ENCODE measurements around the gene NPAS2. TPM values are rescaled to one million over a fixed set of nuclear protein-coding genes. Genes with fewer than 3 reads are reported as not detected.

NPAS2 gene
- total RNA-seq, 2 experiments from 2014 or later, result 4.2 to 4.9 TPM

DNA sequence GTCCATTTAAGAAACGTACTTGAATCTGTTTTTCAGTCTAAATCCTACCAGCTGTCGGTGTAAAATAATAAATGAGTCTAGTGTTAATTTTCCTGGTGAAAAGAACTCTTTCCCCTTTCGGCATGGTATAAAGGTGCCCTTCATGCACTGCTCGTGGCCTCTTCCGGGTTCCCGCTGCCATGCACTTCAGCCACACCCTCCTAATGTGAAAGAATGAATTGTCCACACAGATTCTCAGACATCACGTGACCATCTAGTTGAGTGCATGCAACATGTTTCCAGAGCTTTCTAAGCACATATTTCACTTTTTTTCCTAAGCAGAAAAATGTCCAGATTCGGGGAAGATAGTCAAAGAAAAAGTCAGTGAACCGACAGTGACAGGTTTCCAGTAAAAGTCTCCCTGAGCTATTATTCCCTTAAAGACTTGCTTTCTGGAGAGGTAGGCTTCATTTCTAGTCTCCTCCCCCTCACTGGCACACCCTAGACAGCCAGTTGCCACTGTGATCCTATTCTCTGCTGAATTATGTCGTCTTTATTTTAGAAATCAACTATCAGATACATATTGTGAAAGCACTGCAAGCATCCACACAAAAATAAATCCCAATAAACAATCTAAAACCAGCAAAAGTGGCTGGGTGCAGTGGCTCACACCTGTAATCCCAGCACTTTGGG lies 116.3 kb downstream of the NPAS2 start:
- no peaks in the 10 kb centered on the region for H3K36me3 Mint-ChIP-seq
- ATAC-seq (ENCODE audit: low read depth), result no peak
- POLR2A ChIA-PET, result no interaction called here
- no peaks in the 10 kb centered on the region for H3K9me3 Mint-ChIP-seq
- no peak overlapping the region for H3K27ac Mint-ChIP-seq
- H3K27me3 Mint-ChIP-seq, result no peaks in the 10 kb centered on the region
- H3K4me3 Mint-ChIP-seq, result no peak overlapping the region
- no peak for DNase-seq
- peaks cover 8% of the 10 kb centered on the region for H3K4me1 Mint-ChIP-seq

GRCh38 chr2:100936972-100937542 lies 117.1 kb downstream of the NPAS2 start:
- no peak overlapping the region for H3K4me3 Mint-ChIP-seq
- no peak overlapping the region for H3K27ac Mint-ChIP-seq
- no peaks in the 10 kb centered on the region for H3K36me3 Mint-ChIP-seq
- POLR2A ChIA-PET, result no interaction called here
- H3K27me3 Mint-ChIP-seq, result no peaks in the 10 kb centered on the region
- DNase-seq (no peak), ATAC-seq (ENCODE audit: low read depth) (no peak)
- H3K4me1 Mint-ChIP-seq, result peaks cover 16% of the 10 kb centered on the region
- H3K9me3 Mint-ChIP-seq, result no peaks in the 10 kb centered on the region

- Mint-ChIP-seq H3K4me3 (no peak overlapping the region), H3K27ac (no peak overlapping the region), H3K9me3 (no peaks in the 10 kb centered on the region), H3K36me3 (no peaks in the 10 kb centered on the region), H3K4me1 (peaks cover 16% of the 10 kb centered on the region), H3K27me3 (no peaks in the 10 kb centered on the region)
- POLR2A ChIA-PET, result no interaction called here
- ATAC-seq (ENCODE audit: low read depth) (no peak), DNase-seq (no peak)
Measured at GRCh38 chr2:100938031-100939026, 118.4 kb downstream of the NPAS2 start.

DNA sequence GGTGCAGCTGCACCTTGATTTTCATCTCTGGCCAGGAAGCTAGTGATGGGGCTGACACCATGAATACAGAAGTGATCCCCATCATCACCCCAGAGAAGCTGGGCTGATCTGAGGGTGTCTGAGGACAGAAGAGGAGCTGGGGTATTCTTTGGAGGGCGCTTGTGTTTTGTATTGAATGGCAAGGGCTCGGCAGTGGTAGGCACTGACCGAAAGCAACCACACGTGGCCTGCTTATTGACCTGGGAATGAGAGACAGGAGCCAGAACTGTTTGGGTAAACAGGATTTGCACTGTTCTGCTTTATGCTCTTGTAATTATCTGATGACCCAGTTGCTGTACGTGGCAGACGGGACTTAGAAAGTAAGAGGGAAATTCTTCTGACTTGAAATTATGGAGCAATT lies 119.5 kb downstream of the NPAS2 start:
- H3K27ac Mint-ChIP-seq, result no peak overlapping the region
- no peaks in the 10 kb centered on the region for H3K36me3 Mint-ChIP-seq
- H3K4me1 Mint-ChIP-seq, result peaks cover 16% of the 10 kb centered on the region
- DNase-seq (no peak), ATAC-seq (ENCODE audit: low read depth) (no peak)
- POLR2A ChIA-PET, result no interaction called here
- H3K4me3 Mint-ChIP-seq, result no peak overlapping the region
- H3K9me3 Mint-ChIP-seq, result no peaks in the 10 kb centered on the region
- no peaks in the 10 kb centered on the region for H3K27me3 Mint-ChIP-seq

DNA sequence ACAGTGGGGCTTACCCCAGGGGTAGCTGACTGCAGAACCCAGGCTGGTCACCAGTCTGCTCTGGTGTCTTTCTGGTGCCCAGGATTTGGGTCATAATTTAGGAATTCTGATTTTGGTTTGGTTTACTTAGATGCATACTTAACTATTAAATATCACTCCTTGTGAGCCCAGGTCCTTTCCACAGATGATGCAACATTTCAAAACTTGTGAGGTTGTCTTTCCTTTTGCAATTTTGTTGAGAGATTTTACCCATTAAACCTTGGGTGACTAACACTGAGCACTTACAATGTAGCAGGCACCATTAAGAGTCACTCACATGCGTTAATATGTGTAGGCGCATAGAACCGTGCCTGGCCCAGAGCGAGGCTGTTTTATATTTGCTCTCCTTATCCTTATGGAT lies 120.3 kb downstream of the NPAS2 start:
- H3K27me3 Mint-ChIP-seq, result no peaks in the 10 kb centered on the region
- ATAC-seq (ENCODE audit: low read depth) (no peak), DNase-seq (no peak)
- H3K27ac Mint-ChIP-seq, result no peak overlapping the region
- H3K36me3 Mint-ChIP-seq, result no peaks in the 10 kb centered on the region
- POLR2A ChIA-PET, result interaction anchor here (1.7 kb wide), 1 partner anchor 62 kb away, joined by 6 read pairs; the partner anchor contains the start of gene RPL31
- H3K4me3 Mint-ChIP-seq, result peak overlapping the region; percentile 40
- no peaks in the 10 kb centered on the region for H3K9me3 Mint-ChIP-seq
- H3K4me1 Mint-ChIP-seq, result peaks cover 16% of the 10 kb centered on the region

DNA sequence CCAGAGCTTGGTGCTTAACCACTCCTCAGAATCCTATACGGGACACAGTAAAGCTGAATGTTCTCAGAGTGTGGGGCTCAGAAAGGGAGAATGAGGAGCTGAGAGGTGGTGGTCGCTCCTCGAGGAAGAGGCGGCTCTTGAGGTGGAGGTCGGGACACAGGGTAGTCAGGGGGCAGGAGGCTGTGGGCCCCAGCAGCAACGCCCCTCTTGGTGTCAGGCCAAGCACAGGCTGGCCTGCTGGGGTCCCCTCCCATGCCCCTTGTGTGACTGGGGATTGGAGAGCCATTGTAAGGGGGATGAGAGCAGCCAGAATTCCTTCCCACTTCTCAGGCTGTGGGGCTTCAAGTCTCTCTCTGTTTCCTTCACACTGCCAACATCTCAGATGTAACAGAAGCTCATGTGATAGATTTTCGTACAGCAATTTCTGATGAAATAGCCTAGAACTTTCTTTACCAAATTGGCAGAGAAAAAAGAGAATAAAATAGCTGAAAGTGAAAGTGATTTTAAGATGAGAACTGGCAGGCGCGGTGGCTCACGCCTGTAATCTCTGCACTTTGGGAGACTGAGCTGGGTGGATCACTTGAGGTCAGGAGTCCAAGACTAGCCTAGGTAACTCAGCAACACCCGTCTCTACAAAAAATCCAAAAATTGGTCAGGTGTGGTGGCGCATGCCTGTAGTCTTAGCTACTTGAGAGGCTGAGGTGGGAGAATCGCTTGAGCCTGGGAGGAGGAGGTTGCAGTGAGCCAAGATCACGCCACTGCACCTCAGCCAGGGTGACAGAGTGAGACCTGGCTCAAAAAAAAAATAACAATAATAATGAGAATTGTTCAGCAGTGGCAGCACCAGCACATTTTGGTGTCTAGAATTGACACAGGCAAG lies 121.1 kb downstream of the NPAS2 start:
- H3K4me3 Mint-ChIP-seq, result peak overlapping the region; percentile 62
- POLR2A ChIA-PET, result interaction anchor here (0.6 to 1.7 kb wide), 2 partner anchors 61 to 395 kb away, joined by 5 to 6 read pairs; partner anchors contain the start of gene RPL31
- ATAC-seq (ENCODE audit: low read depth) (peak; percentile 30), DNase-seq (no peak)
- H3K27ac Mint-ChIP-seq, result peak overlapping the region; percentile 77
- no peaks in the 10 kb centered on the region for H3K9me3 Mint-ChIP-seq
- H3K27me3 Mint-ChIP-seq, result no peaks in the 10 kb centered on the region
- H3K36me3 Mint-ChIP-seq, result no peaks in the 10 kb centered on the region
- peaks cover 16% of the 10 kb centered on the region for H3K4me1 Mint-ChIP-seq

DNA sequence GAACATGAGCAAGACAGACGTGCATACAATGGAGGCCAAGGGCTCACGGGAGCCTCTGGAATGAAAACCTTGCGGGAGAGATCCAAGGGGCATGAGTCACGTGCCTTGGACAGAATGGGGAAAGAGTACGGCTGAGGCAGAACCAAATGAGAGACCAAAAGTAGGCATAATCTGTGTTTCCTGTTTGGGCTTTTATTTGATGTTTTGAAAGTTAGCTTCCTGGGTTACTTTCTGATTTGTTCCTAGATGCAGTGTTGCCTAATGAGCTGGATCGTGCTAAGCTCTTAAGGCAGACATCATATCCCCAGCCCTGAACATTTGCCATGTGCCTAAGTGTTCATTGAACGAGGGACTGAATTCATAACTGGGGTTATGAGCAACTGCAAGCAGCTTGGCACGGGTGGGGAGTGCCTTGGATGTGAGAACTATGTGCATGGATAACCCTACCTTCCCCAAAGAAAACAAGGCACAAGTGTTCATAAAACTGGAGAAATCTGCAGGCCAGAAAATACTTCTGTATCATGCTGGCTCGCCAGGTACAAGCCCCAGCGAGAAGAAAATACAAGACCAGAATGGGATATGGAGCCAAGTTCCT lies 121.8 kb downstream of the NPAS2 start:
- no peak for DNase-seq
- Mint-ChIP-seq H3K36me3 (no peaks in the 10 kb centered on the region), H3K27ac (peak overlapping the region; percentile 77), H3K4me3 (peak overlapping the region; percentile 62), H3K4me1 (peaks cover 16% of the 10 kb centered on the region), H3K27me3 (peaks cover 3% of the 10 kb centered on the region), H3K9me3 (no peaks in the 10 kb centered on the region)
- ATAC-seq (ENCODE audit: low read depth), result peak; percentile 51
- POLR2A ChIA-PET, result interaction anchor here (1.7 kb wide), 1 partner anchor 60 kb away, joined by 6 read pairs; the partner anchor contains the start of gene RPL31

DNA sequence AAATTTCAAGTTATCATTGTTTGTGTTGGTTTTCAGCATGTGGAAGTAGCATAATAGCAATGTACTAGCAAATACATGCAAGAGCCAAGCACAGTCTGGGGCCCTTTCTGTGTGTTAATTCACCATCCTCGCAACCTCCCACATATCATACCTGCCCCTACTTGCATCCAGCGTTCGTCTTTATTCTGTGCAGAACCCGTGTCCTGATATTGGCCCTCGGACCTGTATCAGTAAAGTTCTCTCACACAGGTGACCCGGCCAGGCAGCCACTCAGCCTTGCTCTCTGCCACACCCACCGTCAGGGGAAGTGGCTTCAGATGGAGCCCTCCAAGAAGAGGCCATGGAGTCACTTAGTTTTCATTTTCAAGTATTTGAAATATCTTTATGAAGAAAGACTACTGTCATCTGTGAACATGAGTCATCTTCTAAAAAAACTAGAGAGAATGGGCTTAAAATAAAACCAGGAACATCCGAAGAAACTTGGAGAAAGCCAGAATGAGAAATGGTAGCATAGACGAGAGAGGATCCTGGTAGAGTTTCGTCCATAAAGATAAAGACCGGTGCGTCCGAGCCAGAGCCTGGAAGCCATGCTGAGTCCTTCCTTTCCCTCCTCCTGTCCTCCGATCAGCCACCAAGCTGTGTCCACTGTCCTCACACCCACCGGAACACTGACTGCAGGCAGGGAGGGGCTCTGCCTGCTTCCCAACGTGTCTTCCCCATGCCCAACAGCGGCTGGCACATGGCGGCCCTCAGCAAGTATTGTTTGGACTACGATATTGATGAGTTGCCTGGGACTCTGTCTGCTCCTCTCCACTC lies 124.9 kb downstream of the NPAS2 start:
- no peaks in the 10 kb centered on the region for H3K9me3 Mint-ChIP-seq
- H3K4me1 Mint-ChIP-seq, result peaks cover 16% of the 10 kb centered on the region
- H3K27me3 Mint-ChIP-seq, result peaks cover 3% of the 10 kb centered on the region
- POLR2A ChIA-PET, result no interaction called here
- DNase-seq (no peak), ATAC-seq (ENCODE audit: low read depth) (no peak)
- H3K36me3 Mint-ChIP-seq, result no peaks in the 10 kb centered on the region
- no peak overlapping the region for H3K27ac Mint-ChIP-seq
- H3K4me3 Mint-ChIP-seq, result no peak overlapping the region

- peaks cover 3% of the 10 kb centered on the region for H3K27me3 Mint-ChIP-seq
- H3K27ac Mint-ChIP-seq, result no peak overlapping the region
- no peaks in the 10 kb centered on the region for H3K9me3 Mint-ChIP-seq
- no peak for ATAC-seq (ENCODE audit: low read depth)
- POLR2A ChIA-PET, result no interaction called here
- peaks cover 15% of the 10 kb centered on the region for H3K4me1 Mint-ChIP-seq
- no peak overlapping the region for H3K4me3 Mint-ChIP-seq
- DNase-seq, result no peak
- no peaks in the 10 kb centered on the region for H3K36me3 Mint-ChIP-seq
Measured at GRCh38 chr2:100945433-100945740, 125.4 kb downstream of the NPAS2 start.

- Mint-ChIP-seq H3K36me3 (no peaks in the 10 kb centered on the region), H3K4me3 (no peak overlapping the region), H3K27ac (no peak overlapping the region), H3K27me3 (peaks cover 3% of the 10 kb centered on the region), H3K9me3 (no peaks in the 10 kb centered on the region), H3K4me1 (peaks cover 9% of the 10 kb centered on the region)
- ATAC-seq (ENCODE audit: low read depth) (no peak), DNase-seq (no peak)
- POLR2A ChIA-PET, result no interaction called here
Measured at GRCh38 chr2:100945930-100946607, 126.1 kb downstream of the NPAS2 start.

- POLR2A ChIA-PET, result no interaction called here
- no peak overlapping the region for H3K4me3 Mint-ChIP-seq
- no peaks in the 10 kb centered on the region for H3K9me3 Mint-ChIP-seq
Measured at GRCh38 chr2:100948942-100949811, 129.2 kb downstream of the NPAS2 start.

More at GRCh38 chr2:100948942-100949811, 129.2 kb downstream of the NPAS2 start:
- no peak for ATAC-seq (ENCODE audit: low read depth)
- Mint-ChIP-seq H3K36me3 (no peaks in the 10 kb centered on the region), H3K4me1 (peaks cover 19% of the 10 kb centered on the region), H3K27me3 (peaks cover 3% of the 10 kb centered on the region), H3K27ac (no peak overlapping the region)
- DNase-seq, result no peak
